ENCODE results near the gene PHYH.

GRCh38 chr10:13271552-13272163, 28.2 kb downstream of the PHYH start:
- TF ChIP-seq EZH2 (IDR thresholded peaks at IDR 0.05; ENCODE audit: borderline replicate concordance, low read length) (no peak), CTCF (IDR thresholded peaks at IDR 0.05; ENCODE audit: low read length) (peak; percentile 83)
